Suprapubic skin (tissue), 4 donors: ENCODE data around the gene OR9I1. TPM values are rescaled to one million over a fixed set of nuclear protein-coding genes. Genes with fewer than 3 reads are reported as not detected.

ENCODE experiments used
- DNase-seq, 2 donors: peaks; one replicate each; pipeline ENCODE4 v3.0.0-alpha.2; 2019; ENCODE audit warnings: low spot score in 2 of 2
- H3K27ac ChIP-seq: fragments of 200-600 bp; sonication (generic); one replicate; pipeline ENCODE4 v1.5.1; 2019
- H3K27me3 ChIP-seq: fragments of 200-600 bp; sonication (generic); one replicate; pipeline ENCODE4 v1.5.1; 2019
- H3K36me3 ChIP-seq: fragments of 200-600 bp; sonication (generic); one replicate; pipeline ENCODE4 v1.5.1; 2019
- H3K4me1 ChIP-seq: fragments of 200-600 bp; sonication (generic); one replicate; pipeline ENCODE4 v1.5.1; 2019
- H3K4me3 ChIP-seq: fragments of 200-600 bp; sonication (generic); one replicate; pipeline ENCODE4 v1.5.1; 2019; ENCODE audit warnings: mild to moderate bottlenecking
- H3K9me3 ChIP-seq: fragments of 200-600 bp; sonication (generic); one replicate; pipeline ENCODE4 v1.5.1; 2019
- CTCF ChIP-seq, 2 donors: fragments of 200-600 bp in 1 of 2; fragments of 450-650 bp in 1 of 2; sonication (generic) in 1 of 2; IDR thresholded peaks; one replicate each; pipeline ENCODE4 v1.5.1; 2016 to 2019; ENCODE audit warnings: antibody characterized with exemption in 2 of 2, mild to moderate bottlenecking in 1 of 2, moderate library complexity in 1 of 2
- EP300 ChIP-seq: sonication (generic); formaldehyde crosslinking; IDR thresholded peaks from one replicate; pipeline ENCODE4 v1.6.1; 2017; ENCODE audit warnings: antibody characterized with exemption
- POLR2A ChIP-seq, 2 donors: fragments of 450-650 bp; IDR thresholded peaks; one replicate each; pipeline ENCODE4 v1.6.1; 2017; ENCODE audit warnings: antibody characterized with exemption in 2 of 2, mild to moderate bottlenecking in 2 of 2, moderate library complexity in 2 of 2
- POLR2AphosphoS5 ChIP-seq, 3 donors: sonication (generic); formaldehyde crosslinking; IDR thresholded peaks; one replicate each; pipeline ENCODE4 v1.6.1; 2017; ENCODE audit warnings: antibody characterized with exemption in 3 of 3
- WGBS: methylation state at CpG from one replicate; pipeline ENCODE4 v1.1.5; 2018; 5-methylcytosine and 5-hydroxymethylcytosine counted together
- total RNA-seq, 4 donors: library from RNA; depleted of rRNA; stranded (reverse); fragments of >200 nt; gene quantifications; one replicate each; pipeline ENCODE4 v1.1.0, GENCODE V29; 2016

The OR9I1 gene
- not detected for total RNA-seq

DNA sequence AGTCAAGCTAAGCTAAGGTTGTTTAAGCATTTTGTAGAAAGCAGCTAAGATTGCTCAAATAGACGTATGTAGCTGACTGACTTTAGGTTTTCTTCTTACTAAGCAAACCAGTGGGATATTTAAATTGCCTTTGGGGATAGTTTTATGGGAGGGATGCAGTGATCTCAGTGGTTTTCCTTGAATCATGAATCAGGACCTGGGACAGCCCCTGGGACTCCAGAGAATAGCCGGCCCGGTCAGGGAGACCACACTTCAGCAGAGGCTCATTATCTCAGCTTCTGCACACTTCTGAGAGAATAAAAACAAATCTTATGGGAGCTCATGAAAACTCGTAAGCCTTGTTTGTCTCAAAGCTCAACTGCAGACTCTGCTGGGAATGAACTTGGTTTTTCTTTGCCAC is at the start of gene OR9I1:
TSS of gene OR9I1 (minus strand) at position 62 of the 400 bp plus-strand sequence. CDS start 6,086 bp downstream, outside the sequence.
- WGBS, result 60% methylated on average over 4 of the region's 4 CpGs
- no peak for DNase-seq
- Histone ChIP-seq H3K4me1 (no peaks in the 10 kb centered on the region), H3K27me3 (no peaks in the 10 kb centered on the region), H3K36me3 (no peaks in the 10 kb centered on the region), H3K9me3 (no peaks in the 10 kb centered on the region), H3K27ac (no peak within 1 kb of the TSS), H3K4me3 (no peak within 1 kb of the TSS)
- TF ChIP-seq EP300, result no peak
- no peak for TF ChIP-seq POLR2A (IDR thresholded peaks at IDR 0.05)

- H3K27ac ChIP-seq, result no peak overlapping the region
- WGBS, result 51% methylated on average over 7 of the region's 7 CpGs
- no peak for DNase-seq
Observed at GRCh38 chr11:58165504-58166106, 40.3 kb upstream of the OR9I1 start.

GRCh38 chr11:58164990-58165389 is 39.7 kb upstream of the OR9I1 start:
- Histone ChIP-seq H3K9me3 (no peaks in the 10 kb centered on the region), H3K27me3 (no peaks in the 10 kb centered on the region), H3K36me3 (no peaks in the 10 kb centered on the region), H3K4me3 (no peak overlapping the region), H3K4me1 (no peaks in the 10 kb centered on the region), H3K27ac (no peak overlapping the region)
- no peak for DNase-seq
- TF ChIP-seq CTCF (IDR thresholded peaks at IDR 0.05) (no peak), POLR2A (IDR thresholded peaks at IDR 0.05) (no peak), EP300 (no peak), POLR2AphosphoS5 (IDR thresholded peaks at IDR 0.05) (no peak)
- WGBS, result 39% methylated on average over 1 of the region's 1 CpG

More at GRCh38 chr11:58165504-58166106, 40.3 kb upstream of the OR9I1 start:
- Histone ChIP-seq H3K4me3 (no peak overlapping the region), H3K9me3 (no peaks in the 10 kb centered on the region), H3K27me3 (no peaks in the 10 kb centered on the region), H3K4me1 (no peaks in the 10 kb centered on the region), H3K36me3 (no peaks in the 10 kb centered on the region)
- no peak for TF ChIP-seq POLR2AphosphoS5 (IDR thresholded peaks at IDR 0.05)
- TF ChIP-seq EP300, result no peak
- no peak for TF ChIP-seq POLR2A (IDR thresholded peaks at IDR 0.05)
- TF ChIP-seq CTCF (IDR thresholded peaks at IDR 0.05), result no peak

GRCh38 chr11:58164389-58164788 is 39.1 kb upstream of the OR9I1 start:
- Histone ChIP-seq H3K4me3 (no peak overlapping the region), H3K4me1 (no peaks in the 10 kb centered on the region), H3K27me3 (no peaks in the 10 kb centered on the region), H3K27ac (no peak overlapping the region), H3K9me3 (no peaks in the 10 kb centered on the region), H3K36me3 (no peaks in the 10 kb centered on the region)
- WGBS, result 67% methylated on average over 4 of the region's 4 CpGs
- DNase-seq, result no peak
- TF ChIP-seq CTCF (IDR thresholded peaks at IDR 0.05) (no peak), POLR2A (IDR thresholded peaks at IDR 0.05) (no peak), EP300 (no peak), POLR2AphosphoS5 (IDR thresholded peaks at IDR 0.05) (no peak)

DNA sequence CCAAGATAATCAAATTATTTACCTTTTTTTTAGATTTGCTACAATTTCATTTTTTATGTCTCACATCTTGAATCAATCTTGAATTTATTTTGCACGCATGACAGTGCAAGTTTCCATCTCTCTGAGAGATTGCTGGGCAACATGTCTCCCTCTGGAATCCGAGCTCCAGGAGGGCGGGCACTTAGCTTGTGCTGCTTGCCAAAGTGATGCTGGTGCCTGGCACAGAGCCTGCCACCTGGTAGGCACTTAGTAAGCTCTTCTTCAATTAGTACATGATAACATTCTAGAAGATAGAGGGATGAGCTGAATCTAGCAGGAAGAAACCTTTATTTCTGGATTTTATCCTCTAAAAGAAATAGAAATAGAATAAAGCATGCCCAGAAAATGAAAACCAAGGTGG is 27.5 kb upstream of the OR9I1 start:
- H3K27ac ChIP-seq, result no peak overlapping the region
- TF ChIP-seq POLR2A (IDR thresholded peaks at IDR 0.05), result no peak
- no peak for TF ChIP-seq CTCF (IDR thresholded peaks at IDR 0.05)
- TF ChIP-seq POLR2AphosphoS5 (IDR thresholded peaks at IDR 0.05), result no peak
- TF ChIP-seq EP300, result no peak
- WGBS, result 55% methylated on average over 3 of the region's 3 CpGs
- no peaks in the 10 kb centered on the region for H3K36me3 ChIP-seq
- H3K4me1 ChIP-seq, result no peaks in the 10 kb centered on the region
- no peaks in the 10 kb centered on the region for H3K9me3 ChIP-seq
- no peak overlapping the region for H3K4me3 ChIP-seq
- no peaks in the 10 kb centered on the region for H3K27me3 ChIP-seq
- DNase-seq, result no peak

DNA sequence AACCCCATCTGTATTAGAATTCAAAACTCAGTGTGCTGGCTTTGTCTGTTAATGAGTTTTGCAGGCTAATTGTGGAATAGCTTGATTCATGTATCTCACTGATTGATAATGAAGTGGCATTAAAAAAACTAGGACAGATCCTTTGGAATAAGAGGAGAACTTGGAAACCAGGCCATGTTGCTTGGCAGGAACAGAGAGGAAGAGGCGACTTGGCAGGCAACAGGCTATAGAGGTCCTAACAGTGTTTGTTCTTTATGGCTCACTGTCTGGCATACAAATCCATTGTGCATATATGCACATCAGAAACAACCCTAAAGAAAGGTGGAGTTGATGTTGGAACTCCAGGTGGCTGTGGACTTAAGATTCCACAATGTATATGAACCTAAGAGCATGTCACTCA is 17.4 kb upstream of the OR9I1 start:
- Histone ChIP-seq H3K27me3 (no peaks in the 10 kb centered on the region), H3K4me3 (no peak overlapping the region), H3K9me3 (no peaks in the 10 kb centered on the region), H3K4me1 (no peaks in the 10 kb centered on the region), H3K36me3 (no peaks in the 10 kb centered on the region), H3K27ac (no peak overlapping the region)
- 64% methylated on average over 1 of the region's 1 CpG for WGBS
- TF ChIP-seq POLR2A (IDR thresholded peaks at IDR 0.05) (no peak), CTCF (IDR thresholded peaks at IDR 0.05) (no peak), POLR2AphosphoS5 (IDR thresholded peaks at IDR 0.05) (no peak), EP300 (no peak)
- DNase-seq, result no peak
